T-helper 2 cell (primary cell): ENCODE results near the gene EVC.
"Not testable (repeated sequence)": the region's sequence is repeated elsewhere in the genome, so short reads cannot be mapped to it uniquely, and the experiment has no call there.

Experiments used
- DNase-seq, 5 experiments: peaks; one replicate each; pipeline versions ENCODE4 v3.0.0 to v3.0.0-alpha.2; 2012 to 2022

EVC gene

GRCh38 chr4:5789141-5789540 lies 78.1 kb downstream of the EVC start:
- no peak for DNase-seq

GRCh38 chr4:5790546-5790857 lies 79.5 kb downstream of the EVC start:
- DNase-seq, result no peak

- no peak for DNase-seq
Observed at GRCh38 chr4:5791654-5792053, 80.7 kb downstream of the EVC start.

GRCh38 chr4:5793514-5793913 lies 82.5 kb downstream of the EVC start:
- DNase-seq, result no peak

- DNase-seq, result no peak
Observed at GRCh38 chr4:5795580-5795979, 84.6 kb downstream of the EVC start.

GRCh38 chr4:5796976-5797375 lies 86.0 kb downstream of the EVC start:
- no peak for DNase-seq

GRCh38 chr4:5797866-5798265 lies 86.9 kb downstream of the EVC start:
- no peak for DNase-seq

GRCh38 chr4:5798462-5798861 lies 87.5 kb downstream of the EVC start:
- no peak for DNase-seq

GRCh38 chr4:5798946-5799345 lies 87.9 kb downstream of the EVC start:
- no peak for DNase-seq

- no peak for DNase-seq
Observed at GRCh38 chr4:5799406-5799805, 88.4 kb downstream of the EVC start.

GRCh38 chr4:5800496-5800895 lies 89.5 kb downstream of the EVC start:
- DNase-seq, result no peak

- DNase-seq, result no peak
Observed at GRCh38 chr4:5801696-5802095, 90.7 kb downstream of the EVC start.

GRCh38 chr4:5802565-5802964 lies 91.6 kb downstream of the EVC start:
- DNase-seq, result no peak

GRCh38 chr4:5804656-5805055 lies 93.7 kb downstream of the EVC start:
- DNase-seq, result no peak

GRCh38 chr4:5805270-5805669 lies 94.3 kb downstream of the EVC start:
- DNase-seq, result no peak

GRCh38 chr4:5808081-5808741 lies 97.2 kb downstream of the EVC start:
- no peak for DNase-seq

GRCh38 chr4:5809216-5809776 lies 98.3 kb downstream of the EVC start:
- no peak for DNase-seq

GRCh38 chr4:5810151-5810550 lies 99.2 kb downstream of the EVC start:
- DNase-seq, result no peak

- DNase-seq, result no peak
Observed at GRCh38 chr4:5810770-5811430, 99.9 kb downstream of the EVC start.

- DNase-seq, result not testable (repeated sequence)
Observed at GRCh38 chr4:5812057-5812456, 101.1 kb downstream of the EVC start.

GRCh38 chr4:5812506-5813229 lies 101.7 kb downstream of the EVC start:
- peak in 1 of 5 experiments; percentile 59 for DNase-seq

GRCh38 chr4:5813882-5814255 lies 102.9 kb downstream of the EVC start:
- no peak for DNase-seq

- DNase-seq, result no peak
Observed at GRCh38 chr4:5814421-5814820, 103.4 kb downstream of the EVC start.

- DNase-seq, result no peak
Observed at GRCh38 chr4:5815641-5816040, 104.6 kb downstream of the EVC start.
